ENCODE data around the gene KLHL25. TPM values are rescaled to one million over a fixed set of nuclear protein-coding genes. Genes with fewer than 3 reads are reported as not detected.

The KLHL25 gene
- total RNA-seq, 1 experiment from 2014 or later, result 11.5 TPM

DNA sequence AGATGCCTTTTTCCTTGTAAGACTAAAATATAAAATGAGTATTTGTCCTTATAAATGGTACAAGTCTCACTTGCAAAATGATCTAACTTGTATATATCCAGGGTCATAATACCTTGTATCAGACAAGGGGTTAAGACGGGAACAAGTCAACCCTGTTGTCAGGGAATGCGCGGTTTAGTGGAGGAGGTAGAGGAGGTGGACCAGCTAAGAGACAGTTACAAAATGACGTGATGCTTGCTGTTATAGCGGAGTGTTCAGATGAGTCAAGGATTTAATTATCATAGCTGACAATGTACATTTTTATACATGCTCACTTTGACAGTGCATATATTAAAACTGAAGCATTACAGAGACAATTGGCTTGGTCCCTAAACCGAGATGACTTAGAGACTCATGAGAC is 26.8 kb upstream of the KLHL25 start:
- ChIA-PET POLR2A (ENCODE audit: low non-redundant PET) (no interaction called here), CTCF (no interaction called here)
- intact Hi-C loops (cut with micrococcal nuclease; ENCODE audit: unreplicated experiment), result no loop called here
- Histone ChIP-seq H3K9me3 (ENCODE audit: low read depth, low read length, poor library complexity, severe bottlenecking) (no peaks in the 10 kb centered on the region), H3K4me3 (ENCODE audit: low read depth, low read length, poor library complexity, severe bottlenecking) (no peak overlapping the region), H3K27me3 (replicated peaks; ENCODE audit: insufficient read depth, low read depth, low read length, poor library complexity) (no peaks in the 10 kb centered on the region), H3K4me1 (ENCODE audit: insufficient read depth, low read length, poor library complexity, severe bottlenecking) (no peaks in the 10 kb centered on the region), H3K36me3 (ENCODE audit: insufficient read depth, low read length, poor library complexity, severe bottlenecking) (no peaks in the 10 kb centered on the region), H3K27ac (ENCODE audit: low read depth, low read length, poor library complexity, severe bottlenecking) (no peak overlapping the region)
- TF ChIP-seq, protein P1, sequence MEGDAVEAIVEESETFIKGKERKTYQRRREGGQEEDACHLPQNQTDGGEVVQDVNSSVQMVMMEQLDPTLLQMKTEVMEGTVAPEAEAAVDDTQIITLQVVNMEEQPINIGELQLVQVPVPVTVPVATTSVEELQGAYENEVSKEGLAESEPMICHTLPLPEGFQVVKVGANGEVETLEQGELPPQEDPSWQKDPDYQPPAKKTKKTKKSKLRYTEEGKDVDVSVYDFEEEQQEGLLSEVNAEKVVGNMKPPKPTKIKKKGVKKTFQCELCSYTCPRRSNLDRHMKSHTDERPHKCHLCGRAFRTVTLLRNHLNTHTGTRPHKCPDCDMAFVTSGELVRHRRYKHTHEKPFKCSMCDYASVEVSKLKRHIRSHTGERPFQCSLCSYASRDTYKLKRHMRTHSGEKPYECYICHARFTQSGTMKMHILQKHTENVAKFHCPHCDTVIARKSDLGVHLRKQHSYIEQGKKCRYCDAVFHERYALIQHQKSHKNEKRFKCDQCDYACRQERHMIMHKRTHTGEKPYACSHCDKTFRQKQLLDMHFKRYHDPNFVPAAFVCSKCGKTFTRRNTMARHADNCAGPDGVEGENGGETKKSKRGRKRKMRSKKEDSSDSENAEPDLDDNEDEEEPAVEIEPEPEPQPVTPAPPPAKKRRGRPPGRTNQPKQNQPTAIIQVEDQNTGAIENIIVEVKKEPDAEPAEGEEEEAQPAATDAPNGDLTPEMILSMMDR (conservative IDR thresholded peaks at IDR 0.05; ENCODE audit: low read depth, low read length), result no peak
- no TSS peak for BruUV-seq (replicated peaks)
- no peak for DNase-seq (ENCODE audit: low spot score)

DNA sequence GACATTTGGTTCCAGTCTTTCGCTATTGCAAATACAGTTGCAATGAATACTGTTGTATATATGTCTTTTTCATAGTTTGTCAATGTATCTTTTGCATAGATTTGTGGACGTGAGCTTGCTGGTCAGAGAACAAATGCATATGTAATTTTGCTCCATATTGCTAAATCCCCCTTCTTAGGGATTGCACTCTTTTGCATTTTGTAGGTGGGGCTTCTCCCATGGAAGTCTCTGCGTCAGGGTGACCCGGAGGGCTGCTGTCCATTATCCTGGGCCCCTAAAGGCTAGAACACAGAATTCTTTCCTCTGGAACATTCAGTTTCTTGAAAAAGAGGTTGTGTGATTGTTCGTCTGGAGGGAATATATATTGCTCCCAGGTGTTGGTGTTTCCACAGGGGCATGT is 25.2 kb upstream of the KLHL25 start:
- CTCF ChIA-PET, result no interaction called here
- no peaks in the 10 kb centered on the region for H3K27me3 ChIP-seq (replicated peaks; ENCODE audit: insufficient read depth, low read depth, low read length, poor library complexity)
- H3K4me1 ChIP-seq (ENCODE audit: insufficient read depth, low read length, poor library complexity, severe bottlenecking), result no peaks in the 10 kb centered on the region
- no peaks in the 10 kb centered on the region for H3K36me3 ChIP-seq (ENCODE audit: insufficient read depth, low read length, poor library complexity, severe bottlenecking)
- H3K4me3 ChIP-seq (ENCODE audit: low read depth, low read length, poor library complexity, severe bottlenecking), result no peak overlapping the region
- no TSS peak for BruUV-seq (replicated peaks)
- intact Hi-C loops (cut with micrococcal nuclease; ENCODE audit: unreplicated experiment), result no loop called here
- H3K9me3 ChIP-seq (ENCODE audit: low read depth, low read length, poor library complexity, severe bottlenecking), result no peaks in the 10 kb centered on the region
- TF ChIP-seq EZH2 (IDR thresholded peaks at IDR 0.05; ENCODE audit: borderline replicate concordance, low read depth, low read length, poor library complexity, severe bottlenecking), result no peak
- TF ChIP-seq, protein P1 (conservative IDR thresholded peaks at IDR 0.05; ENCODE audit: low read depth, low read length), result no peak
- H3K27ac ChIP-seq (ENCODE audit: low read depth, low read length, poor library complexity, severe bottlenecking), result no peak overlapping the region
- DNase-seq (ENCODE audit: low spot score), result no peak
- POLR2A ChIA-PET (ENCODE audit: low non-redundant PET), result no interaction called here

DNA sequence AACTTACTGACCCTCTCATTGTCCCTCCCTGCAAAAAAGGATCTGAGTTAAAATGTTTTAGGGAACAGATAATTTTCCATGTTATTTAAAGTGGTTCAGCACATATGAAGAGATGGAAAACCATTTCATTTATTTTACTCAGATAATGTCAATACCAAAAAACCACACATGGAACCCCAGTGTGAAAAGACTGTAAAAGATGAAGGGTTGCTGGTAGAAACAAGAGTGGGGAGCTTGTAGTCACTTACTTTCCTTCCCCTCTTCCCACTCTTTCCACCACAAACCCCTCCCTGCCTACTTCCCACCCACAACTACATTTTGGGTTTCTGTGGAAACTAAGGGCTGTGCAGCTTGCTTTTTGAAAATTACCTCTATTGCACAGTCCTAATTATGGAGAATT is 18.5 kb upstream of the KLHL25 start:
- no peak overlapping the region for H3K27ac ChIP-seq (ENCODE audit: low read depth, low read length, poor library complexity, severe bottlenecking)
- CTCF ChIA-PET, result no interaction called here
- BruUV-seq (replicated peaks), result no TSS peak

More for the DNA sequence above, 18.5 kb upstream of the KLHL25 start:
- Histone ChIP-seq H3K27me3 (replicated peaks; ENCODE audit: insufficient read depth, low read depth, low read length, poor library complexity) (no peaks in the 10 kb centered on the region), H3K36me3 (ENCODE audit: insufficient read depth, low read length, poor library complexity, severe bottlenecking) (no peaks in the 10 kb centered on the region), H3K4me3 (ENCODE audit: low read depth, low read length, poor library complexity, severe bottlenecking) (no peak overlapping the region), H3K4me1 (ENCODE audit: insufficient read depth, low read length, poor library complexity, severe bottlenecking) (no peaks in the 10 kb centered on the region), H3K9me3 (ENCODE audit: low read depth, low read length, poor library complexity, severe bottlenecking) (no peaks in the 10 kb centered on the region)
- TF ChIP-seq EZH2 (IDR thresholded peaks at IDR 0.05; ENCODE audit: borderline replicate concordance, low read depth, low read length, poor library complexity, severe bottlenecking), result no peak
- TF ChIP-seq, protein P1 (conservative IDR thresholded peaks at IDR 0.05; ENCODE audit: low read depth, low read length), result no peak
- DNase-seq (ENCODE audit: low spot score), result no peak
- POLR2A ChIA-PET (ENCODE audit: low non-redundant PET), result no interaction called here
- intact Hi-C loops (cut with micrococcal nuclease; ENCODE audit: unreplicated experiment), result no loop called here
